Lower leg skin (tissue), 4 donors: ENCODE results near the gene CSF3R. TPM values are rescaled to one million over a fixed set of nuclear protein-coding genes. Genes with fewer than 3 reads are reported as not detected.

Source experiments
- DNase-seq, 2 donors: peaks; one replicate each; pipeline ENCODE4 v3.0.0-alpha.2; 2019; ENCODE audit warnings: low spot score in 2 of 2
- H3K4me3 ChIP-seq: fragments of 200-600 bp; sonication (generic); 2 replicates; pipeline ENCODE4 v1.5.1; 2017; ENCODE audit warnings: mild to moderate bottlenecking, low read depth; ENCODE audit not compliant: poor library complexity, severe bottlenecking
- POLR2A ChIP-seq, 2 donors: fragments of 450-650 bp; IDR thresholded peaks; one replicate each; pipeline ENCODE4 v1.6.1; 2016 to 2017; ENCODE audit warnings: antibody characterized with exemption in 2 of 2, mild to moderate bottlenecking in 1 of 2, moderate library complexity in 1 of 2
- whole genome bisulfite sequencing, 2 donors: methylation state at CpG; one replicate each; pipeline ENCODE4 v1.1.5; 2018; 5-methylcytosine and 5-hydroxymethylcytosine counted together
- intact Hi-C: fragments of 100-400 bp; cut with DNase I; formaldehyde crosslinking; loops from one replicate; pipeline ENCODE4 v1.15.0; 2023; ENCODE audit warnings: low total_unique reads
- total RNA-seq, 4 donors: library from RNA; depleted of rRNA; stranded (reverse); fragments of >200 nt; gene quantifications; one replicate each; pipeline ENCODE4 v1.1.0, GENCODE V29; 2016
- TF ChIP-seq, protein P1 (sequence below), 3 donors: fragments of 450-650 bp; IDR thresholded peaks; one replicate each; pipeline ENCODE4 v1.5.1; 2016; ENCODE audit warnings: antibody characterized with exemption in 3 of 3, mild to moderate bottlenecking in 3 of 3, moderate library complexity in 2 of 3

The CSF3R gene
- total RNA-seq = 1 to 10 TPM in 3 of 4 donors, under 1 TPM in 1; 0.69 to 3.1 (median 2.3) TPM

DNA sequence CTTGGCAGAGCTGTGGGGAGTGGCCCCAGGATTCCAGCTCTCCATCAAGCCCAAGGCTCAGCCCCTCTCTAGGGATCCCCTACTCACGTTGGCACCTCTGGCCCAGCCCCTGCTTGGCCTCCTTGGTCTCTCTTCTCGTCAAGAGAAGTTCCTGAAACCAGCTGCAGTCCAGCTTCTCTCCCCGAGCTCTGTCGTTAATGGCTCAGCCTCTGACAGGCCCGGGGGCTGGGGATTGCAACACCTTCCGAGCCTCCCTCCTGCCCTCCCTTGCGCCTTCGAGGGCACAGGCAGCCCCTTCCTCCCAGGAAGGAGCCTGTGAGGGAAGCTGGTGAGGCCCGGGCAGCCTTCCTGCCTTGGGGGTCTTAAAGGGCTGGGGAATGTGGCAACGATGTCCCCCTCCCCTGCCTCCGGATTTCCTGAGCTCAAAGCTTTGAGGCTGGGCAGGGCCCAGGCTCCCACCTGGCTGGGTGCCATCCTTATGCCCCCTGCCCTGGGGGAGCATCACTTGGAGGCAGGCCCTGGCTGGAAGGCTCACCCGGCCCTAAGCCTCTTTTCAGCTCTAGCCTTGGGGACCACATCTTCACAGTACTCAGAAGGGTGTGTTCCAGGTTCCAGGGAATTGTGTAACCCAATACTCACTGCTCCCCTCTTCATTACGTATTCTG, at the start of gene CSF3R:
CSF3R (minus strand) TSS at position 190 of the 665 bp plus-strand sequence. CDS start 3,417 bp downstream, outside the sequence.
- intact Hi-C loops = no loop called here
- TF ChIP-seq, protein P1, sequence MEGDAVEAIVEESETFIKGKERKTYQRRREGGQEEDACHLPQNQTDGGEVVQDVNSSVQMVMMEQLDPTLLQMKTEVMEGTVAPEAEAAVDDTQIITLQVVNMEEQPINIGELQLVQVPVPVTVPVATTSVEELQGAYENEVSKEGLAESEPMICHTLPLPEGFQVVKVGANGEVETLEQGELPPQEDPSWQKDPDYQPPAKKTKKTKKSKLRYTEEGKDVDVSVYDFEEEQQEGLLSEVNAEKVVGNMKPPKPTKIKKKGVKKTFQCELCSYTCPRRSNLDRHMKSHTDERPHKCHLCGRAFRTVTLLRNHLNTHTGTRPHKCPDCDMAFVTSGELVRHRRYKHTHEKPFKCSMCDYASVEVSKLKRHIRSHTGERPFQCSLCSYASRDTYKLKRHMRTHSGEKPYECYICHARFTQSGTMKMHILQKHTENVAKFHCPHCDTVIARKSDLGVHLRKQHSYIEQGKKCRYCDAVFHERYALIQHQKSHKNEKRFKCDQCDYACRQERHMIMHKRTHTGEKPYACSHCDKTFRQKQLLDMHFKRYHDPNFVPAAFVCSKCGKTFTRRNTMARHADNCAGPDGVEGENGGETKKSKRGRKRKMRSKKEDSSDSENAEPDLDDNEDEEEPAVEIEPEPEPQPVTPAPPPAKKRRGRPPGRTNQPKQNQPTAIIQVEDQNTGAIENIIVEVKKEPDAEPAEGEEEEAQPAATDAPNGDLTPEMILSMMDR (IDR thresholded peaks at IDR 0.05) = no peak
- TF ChIP-seq POLR2A (IDR thresholded peaks at IDR 0.05) = no peak
- no peak for DNase-seq
- WGBS, 2 donors = 40 to 43% methylated on average over 7 to 13 of the region's 13 CpGs
- no peak within 1 kb of the TSS for H3K4me3 ChIP-seq

DNA sequence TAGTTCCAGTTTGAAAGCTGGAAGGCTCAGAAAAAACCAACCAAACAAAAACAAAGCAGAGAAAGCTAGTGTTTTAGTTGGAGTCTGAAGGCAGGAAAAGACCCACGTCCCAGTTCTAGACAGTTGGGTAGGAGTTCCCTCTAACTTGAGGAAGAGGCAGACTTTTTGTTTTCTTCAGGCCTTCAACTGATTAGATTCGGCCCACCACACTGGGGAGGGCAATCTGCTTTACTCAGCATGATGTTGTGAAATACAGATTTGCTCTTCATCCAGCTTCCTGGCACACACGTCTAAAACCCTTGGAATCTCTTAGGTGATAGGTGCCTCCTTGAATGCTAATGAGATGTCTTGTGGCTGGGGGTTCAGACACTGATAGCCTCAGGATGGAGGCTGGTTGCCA, 49.1 kb upstream of the CSF3R start:
- intact Hi-C loops = no loop called here
- peak in 1 of 2 donors; percentile 32 for DNase-seq
- 72 to 76% methylated on average over 3 of the region's 3 CpGs for WGBS, 2 donors
- TF ChIP-seq, protein P1 (IDR thresholded peaks at IDR 0.05) = no peak
- no peak for TF ChIP-seq POLR2A (IDR thresholded peaks at IDR 0.05)
- no peak overlapping the region for H3K4me3 ChIP-seq

DNA sequence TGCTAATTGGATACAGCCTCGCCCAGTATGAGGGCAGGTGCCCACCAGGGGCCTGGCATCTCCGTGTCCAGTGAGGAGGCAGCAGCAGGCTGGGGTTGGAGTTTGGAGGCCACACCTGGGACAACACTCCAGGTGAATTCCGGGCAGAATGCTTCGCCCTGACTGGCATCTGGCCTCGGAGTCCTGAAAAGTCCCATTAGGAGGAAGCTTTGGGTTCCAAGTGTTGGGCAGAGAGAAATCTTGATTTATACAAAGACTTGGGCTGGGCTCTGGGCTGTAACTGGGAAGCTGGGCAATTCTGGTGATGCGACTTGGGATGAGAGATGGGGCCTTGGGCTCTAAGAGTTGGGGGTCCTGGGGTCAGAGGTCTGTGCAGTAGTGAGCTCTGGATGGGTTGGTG, 48.1 kb upstream of the CSF3R start:
- 54 to 68% methylated on average over 6 of the region's 6 CpGs for WGBS, 2 donors
- peak in 1 of 2 donors; percentile 64 for DNase-seq
- intact Hi-C loops = no loop called here
- TF ChIP-seq, protein P1 (IDR thresholded peaks at IDR 0.05) = no peak
- TF ChIP-seq POLR2A (IDR thresholded peaks at IDR 0.05) = no peak
- no peak overlapping the region for H3K4me3 ChIP-seq

DNA sequence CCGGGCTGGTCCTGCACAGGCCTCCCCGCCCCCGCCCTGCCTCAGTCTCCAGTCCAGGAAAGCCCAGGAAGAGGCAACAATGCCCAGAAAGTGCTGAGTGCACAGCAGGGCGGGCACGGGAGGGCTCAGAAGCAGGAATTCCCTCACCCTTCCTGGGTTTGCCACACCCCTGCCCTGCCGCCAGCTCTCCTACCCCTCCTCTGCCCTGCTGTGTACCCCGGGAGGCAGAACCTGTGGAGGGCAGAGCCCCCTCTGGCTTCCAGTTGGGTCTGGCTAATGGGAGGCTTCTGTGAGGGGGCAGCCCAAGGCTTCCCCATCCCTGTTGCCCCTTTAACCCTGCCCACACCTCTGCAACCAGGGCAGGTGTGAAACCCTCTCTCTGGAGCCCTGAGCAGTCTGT, 47.5 kb upstream of the CSF3R start:
- DNase-seq = peak in 1 of 2 donors; percentile 64
- intact Hi-C loops = no loop called here
- H3K4me3 ChIP-seq = no peak overlapping the region
- no peak for TF ChIP-seq POLR2A (IDR thresholded peaks at IDR 0.05)
- TF ChIP-seq, protein P1 (IDR thresholded peaks at IDR 0.05) = no peak
- WGBS, 2 donors = 39 to 54% methylated on average over 3 to 4 of the region's 7 CpGs

DNA sequence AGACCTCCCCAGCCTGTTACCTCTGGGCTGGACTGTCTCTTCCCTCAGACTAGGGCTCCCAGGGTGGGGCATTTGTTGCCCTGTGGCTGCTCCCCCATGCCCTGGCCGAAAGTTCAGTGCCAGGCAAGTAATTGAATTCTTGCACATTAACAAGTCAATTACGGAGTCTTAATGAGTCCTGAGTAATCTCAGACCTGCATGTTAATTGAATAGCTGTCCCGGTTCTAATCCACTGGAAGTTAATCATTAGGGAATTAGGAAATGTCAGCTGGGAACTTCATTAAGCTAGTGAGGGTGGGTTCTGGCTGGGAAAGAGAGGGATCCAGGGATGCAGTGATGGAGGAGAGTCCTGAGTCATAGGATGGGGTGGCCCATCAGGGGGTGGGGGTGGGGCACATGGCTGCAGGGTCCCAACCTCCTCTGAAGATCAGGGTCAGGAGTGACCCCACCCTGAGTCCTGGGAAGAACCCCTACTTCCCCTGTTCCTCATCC, 47.1 kb upstream of the CSF3R start:
- no peak overlapping the region for H3K4me3 ChIP-seq
- intact Hi-C loops = no loop called here
- WGBS, 2 donors = 29 to 54% methylated on average over 3 of the region's 3 CpGs
- peak in 1 of 2 donors; percentile 29 for DNase-seq
- no peak for TF ChIP-seq POLR2A (IDR thresholded peaks at IDR 0.05)
- TF ChIP-seq, protein P1 (IDR thresholded peaks at IDR 0.05) = no peak
